ENCODE data around the gene ANKRD11.
"Not testable (repeated sequence)": the region's sequence is repeated elsewhere in the genome, so short reads cannot be mapped to it uniquely, and the experiment has no call there.

ANKRD11 gene

GRCh38 chr16:89300976-89301360, 189.4 kb downstream of the ANKRD11 start:
- Histone ChIP-seq H4K20me1 (ENCODE audit: insufficient read depth, low read length) (no peaks in the 10 kb centered on the region), H3K79me2 (ENCODE audit: low read length) (peaks cover 69% of the 10 kb centered on the region), H3K9ac (ENCODE audit: low read length) (no peak overlapping the region)

GRCh38 chr16:89300311-89300975, 189.9 kb downstream of the ANKRD11 start:
- no peak for TF ChIP-seq EZH2 (optimal IDR thresholded peaks at IDR 0.05; ENCODE audit: low read depth, low read length)
- no peak for TF ChIP-seq EZH2phosphoT487 (IDR thresholded peaks at IDR 0.05; ENCODE audit: low read length)
- H3K4me1 ChIP-seq (ENCODE audit: low read length), result no peaks in the 10 kb centered on the region
- H3K36me3 ChIP-seq (replicated peaks; ENCODE audit: insufficient read depth, low read length), result no peaks in the 10 kb centered on the region
- no peak overlapping the region for H3K4me2 ChIP-seq (ENCODE audit: low read depth, low read length)
- no peak overlapping the region for H2AFZ ChIP-seq (ENCODE audit: low read length)
- no peaks in the 10 kb centered on the region for H4K20me1 ChIP-seq (ENCODE audit: insufficient read depth, low read length)
- no peaks in the 10 kb centered on the region for H3F3A ChIP-seq (ENCODE audit: insufficient read depth, low read length)
- H3K79me2 ChIP-seq (ENCODE audit: low read length), result peaks cover 70% of the 10 kb centered on the region
- H3K9me3 ChIP-seq (replicated peaks; ENCODE audit: insufficient read depth, low read length), result no peaks in the 10 kb centered on the region
- H3K9ac ChIP-seq (ENCODE audit: low read length), result no peak overlapping the region
- H3K27me3 ChIP-seq (replicated peaks; ENCODE audit: insufficient read depth, low read length), result no peaks in the 10 kb centered on the region
- H3K4me3 ChIP-seq (ENCODE audit: low read length), result no peak overlapping the region
- H3K27ac ChIP-seq (ENCODE audit: low read length), result no peak overlapping the region
- no peak for DNase-seq
- no peaks in the 10 kb centered on the region for H3K9me2 ChIP-seq (replicated peaks; ENCODE audit: insufficient read depth, low read length)

More at GRCh38 chr16:89300976-89301360, 189.4 kb downstream of the ANKRD11 start:
- Histone ChIP-seq H3K4me3 (ENCODE audit: low read length) (no peak overlapping the region), H3F3A (ENCODE audit: insufficient read depth, low read length) (no peaks in the 10 kb centered on the region), H3K9me3 (replicated peaks; ENCODE audit: insufficient read depth, low read length) (no peaks in the 10 kb centered on the region), H3K9me2 (replicated peaks; ENCODE audit: insufficient read depth, low read length) (no peaks in the 10 kb centered on the region), H3K27ac (ENCODE audit: low read length) (no peak overlapping the region), H3K4me2 (ENCODE audit: low read depth, low read length) (no peak overlapping the region), H2AFZ (ENCODE audit: low read length) (no peak overlapping the region), H3K4me1 (ENCODE audit: low read length) (no peaks in the 10 kb centered on the region), H3K27me3 (replicated peaks; ENCODE audit: insufficient read depth, low read length) (no peaks in the 10 kb centered on the region), H3K36me3 (replicated peaks; ENCODE audit: insufficient read depth, low read length) (no peaks in the 10 kb centered on the region)
- no peak for TF ChIP-seq EZH2phosphoT487 (IDR thresholded peaks at IDR 0.05; ENCODE audit: low read length)
- no peak for TF ChIP-seq EZH2 (optimal IDR thresholded peaks at IDR 0.05; ENCODE audit: low read depth, low read length)
- TF ChIP-seq CTCF (IDR thresholded peaks at IDR 0.05; ENCODE audit: low read length), result no peak
- no peak for DNase-seq

- not testable (repeated sequence) for H2AFZ ChIP-seq (ENCODE audit: low read length); H3F3A ChIP-seq (ENCODE audit: insufficient read depth, low read length); H3K36me3 ChIP-seq (replicated peaks; ENCODE audit: insufficient read depth, low read length); H3K9ac ChIP-seq (ENCODE audit: low read length); DNase-seq; H3K4me2 ChIP-seq (ENCODE audit: low read depth, low read length); H3K9me2 ChIP-seq (replicated peaks; ENCODE audit: insufficient read depth, low read length); H3K27ac ChIP-seq (ENCODE audit: low read length); H3K4me1 ChIP-seq (ENCODE audit: low read length); H3K27me3 ChIP-seq (replicated peaks; ENCODE audit: insufficient read depth, low read length); H4K20me1 ChIP-seq (ENCODE audit: insufficient read depth, low read length); H3K4me3 ChIP-seq (ENCODE audit: low read length); H3K9me3 ChIP-seq (replicated peaks; ENCODE audit: insufficient read depth, low read length)
- H3K79me2 ChIP-seq (ENCODE audit: low read length), result peaks cover 71% of the 10 kb centered on the region
These were observed 190.8 kb downstream of the ANKRD11 start for GRCh38 chr16:89299357-89300111.

GRCh38 chr16:89298623-89299225, 191.6 kb downstream of the ANKRD11 start:
- no peaks in the 10 kb centered on the region for H3K9me3 ChIP-seq (replicated peaks; ENCODE audit: insufficient read depth, low read length)
- no peaks in the 10 kb centered on the region for H3K36me3 ChIP-seq (replicated peaks; ENCODE audit: insufficient read depth, low read length)
- H3K9ac ChIP-seq (ENCODE audit: low read length), result no peak overlapping the region
- no peaks in the 10 kb centered on the region for H3K9me2 ChIP-seq (replicated peaks; ENCODE audit: insufficient read depth, low read length)
- no peaks in the 10 kb centered on the region for H4K20me1 ChIP-seq (ENCODE audit: insufficient read depth, low read length)
- H3K27ac ChIP-seq (ENCODE audit: low read length), result no peak overlapping the region
- no peak overlapping the region for H2AFZ ChIP-seq (ENCODE audit: low read length)
- no peak for DNase-seq
- H3K79me2 ChIP-seq (ENCODE audit: low read length), result peaks cover 71% of the 10 kb centered on the region
- no peak overlapping the region for H3K4me3 ChIP-seq (ENCODE audit: low read length)
- no peaks in the 10 kb centered on the region for H3F3A ChIP-seq (ENCODE audit: insufficient read depth, low read length)
- no peaks in the 10 kb centered on the region for H3K27me3 ChIP-seq (replicated peaks; ENCODE audit: insufficient read depth, low read length)
- no peak overlapping the region for H3K4me2 ChIP-seq (ENCODE audit: low read depth, low read length)
- TF ChIP-seq CTCF (IDR thresholded peaks at IDR 0.05; ENCODE audit: low read length) (no peak), EZH2phosphoT487 (IDR thresholded peaks at IDR 0.05; ENCODE audit: low read length) (no peak), EZH2 (optimal IDR thresholded peaks at IDR 0.05; ENCODE audit: low read depth, low read length) (no peak)
- H3K4me1 ChIP-seq (ENCODE audit: low read length), result no peaks in the 10 kb centered on the region

All from MM.1S (cell line).